ENCODE data around the gene UGT1A7.

DNA sequence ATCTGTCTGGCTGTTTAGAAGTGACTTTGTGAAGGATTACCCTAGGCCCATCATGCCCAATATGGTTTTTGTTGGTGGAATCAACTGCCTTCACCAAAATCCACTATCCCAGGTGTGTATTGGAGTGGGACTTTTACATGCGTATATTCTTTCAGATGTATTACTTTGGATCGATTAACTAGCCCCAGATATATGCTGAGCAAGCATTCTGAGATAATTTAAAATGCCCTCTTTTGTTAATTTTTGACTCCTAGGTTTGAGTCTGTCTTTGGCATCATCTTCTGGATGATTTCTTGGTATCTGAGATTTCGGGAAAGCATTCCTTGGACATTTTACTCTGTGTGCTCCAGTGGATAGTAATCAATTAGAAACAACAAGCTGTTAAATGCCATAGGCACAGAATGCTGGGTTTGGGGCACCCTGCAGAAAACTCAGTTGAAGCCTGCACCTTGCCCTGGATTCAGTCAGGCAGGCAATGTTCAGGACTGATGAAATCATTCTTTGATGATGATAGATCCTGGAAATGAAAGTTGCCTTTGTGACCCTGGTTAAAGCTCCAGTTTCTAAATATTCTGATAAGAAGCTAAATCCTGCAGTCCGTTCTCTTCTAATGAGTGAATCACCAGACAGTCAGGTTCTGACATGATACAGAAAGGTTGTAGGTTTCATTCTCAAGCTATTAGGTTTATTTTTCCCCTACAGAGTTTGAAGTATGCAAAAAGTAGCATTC lies 79.5 kb downstream of the UGT1A7 start:
- TF ChIP-seq POLR2A (IDR thresholded peaks at IDR 0.05; ENCODE audit: low read depth, low read length) (no peak), POLR2AphosphoS5 (IDR thresholded peaks at IDR 0.05; ENCODE audit: low read depth, low read length) (no peak)
